ENCODE data around the gene EFNA4.

GRCh38 chr1:155081472-155082300, 18.1 kb downstream of the EFNA4 start:
- TF ChIP-seq POLR2AphosphoS5 (IDR thresholded peaks at IDR 0.05) (no peak), EP300 (IDR thresholded peaks at IDR 0.05) (no peak), CTCF (IDR thresholded peaks at IDR 0.05) (no peak)

Measured in suprapubic skin (tissue), 4 donors.